AG10803 (cell line): ENCODE results near the gene MYT1.

Experiments
- DNase-seq: peaks from one replicate; pipeline ENCODE4 v3.0.0; 2010; ENCODE audit warnings: low read depth
- H3K4me3 ChIP-seq: 2 replicates; pipeline ENCODE4 v1.5.1; 2011; ENCODE audit warnings: mild to moderate bottlenecking, low read length, control low read depth
- CTCF ChIP-seq: conservative IDR thresholded peaks from 2 replicates; pipeline ENCODE4 v1.5.1; 2011; ENCODE audit warnings: mild to moderate bottlenecking, low read length, control low read depth, inconsistent platforms

MYT1 gene

GRCh38 chr20:64142590-64142989, 21.7 kb upstream of the MYT1 start:
- no peak for DNase-seq
- H3K4me3 ChIP-seq, result no peak overlapping the region

GRCh38 chr20:64143018-64143801, 21.0 kb upstream of the MYT1 start:
- H3K4me3 ChIP-seq, result no peak overlapping the region
- no peak for TF ChIP-seq CTCF
- no peak for DNase-seq

More at GRCh38 chr20:64142590-64142989, 21.7 kb upstream of the MYT1 start:
- no peak for TF ChIP-seq CTCF

GRCh38 chr20:64144144-64144912, 19.9 kb upstream of the MYT1 start:
- H3K4me3 ChIP-seq, result no peak overlapping the region
- no peak for DNase-seq
- TF ChIP-seq CTCF, result no peak

- TF ChIP-seq CTCF, result no peak
- no peak overlapping the region for H3K4me3 ChIP-seq
Observed at GRCh38 chr20:64145458-64146300, 18.6 kb upstream of the MYT1 start.

GRCh38 chr20:64146301-64146935, 17.8 kb upstream of the MYT1 start:
- no peak for TF ChIP-seq CTCF
- no peak for DNase-seq
- H3K4me3 ChIP-seq, result no peak overlapping the region

More at GRCh38 chr20:64145458-64146300, 18.6 kb upstream of the MYT1 start:
- no peak for DNase-seq

GRCh38 chr20:64146936-64147477, 17.2 kb upstream of the MYT1 start:
- no peak for TF ChIP-seq CTCF
- no peak overlapping the region for H3K4me3 ChIP-seq
- DNase-seq, result no peak
